Colonic mucosa (tissue), 4 donors: ENCODE measurements around the gene CFAP100. TPM values are rescaled to one million over a fixed set of nuclear protein-coding genes. Genes with fewer than 3 reads are reported as not detected.

Experiments used
- DNase-seq: peaks from one replicate; pipeline ENCODE4 v3.0.0-alpha.2; 2020
- H3K27ac ChIP-seq: fragments of 200-600 bp; one replicate; pipeline ENCODE4 v1.8.0; 2021
- H3K27me3 ChIP-seq: fragments of 200-600 bp; one replicate; pipeline ENCODE4 v1.8.0; 2021
- H3K36me3 ChIP-seq: fragments of 200-600 bp; one replicate; pipeline ENCODE4 v1.8.0; 2021
- H3K4me1 ChIP-seq: fragments of 200-600 bp; one replicate; pipeline ENCODE4 v1.8.0; 2021; ENCODE audit warnings: mild to moderate bottlenecking
- H3K4me3 ChIP-seq: fragments of 200-600 bp; one replicate; pipeline ENCODE4 v1.8.0; 2021
- H3K9ac ChIP-seq, 2 donors: one replicate each; pipeline ENCODE4 v1.7.0; 2013; ENCODE audit warnings: control low read depth in 2 of 2, low read depth in 2 of 2, low read length in 2 of 2
- H3K9me3 ChIP-seq: fragments of 200-600 bp; one replicate; pipeline ENCODE4 v1.8.0; 2021
- CTCF ChIP-seq: fragments of 200-600 bp; IDR thresholded peaks from one replicate; pipeline ENCODE4 v1.8.0; 2022; ENCODE audit warnings: antibody characterized with exemption, mild to moderate bottlenecking
- intact Hi-C: fragments of 100-400 bp; cut with DNase I; formaldehyde crosslinking; loops from one replicate; pipeline ENCODE4 v1.14.1; 2022
- total RNA-seq, 2 donors: library from RNA; stranded (reverse); fragmentation: NEBNext Ultra II Directional in 1 of 2; extraction: Animal tissue kit (Norgen Biotek cat#: 25700) in 1 of 2; gene quantifications; one replicate each; pipeline ENCODE4 v1.2.1, GENCODE V29; 2021
- donor health status: healthy.
- donor health status: DM: no; HTN: no; CAD: no.
- donor health status: DM: no; HTN: no; CAD: no.

The CFAP100 gene
- total RNA-seq, 2 donors from 2014 or later = not detected

GRCh38 chr3:126424039-126424717, 29.5 kb downstream of the CFAP100 start:
- no peak for TF ChIP-seq CTCF
- Histone ChIP-seq H3K27me3 (no peaks in the 10 kb centered on the region), H3K27ac (no peak overlapping the region), H3K36me3 (no peaks in the 10 kb centered on the region), H3K4me3 (no peak overlapping the region), H3K9me3 (no peaks in the 10 kb centered on the region), H3K9ac (no peak overlapping the region), H3K4me1 (no peaks in the 10 kb centered on the region)
- DNase-seq = no peak
- intact Hi-C loops = no loop called here

GRCh38 chr3:126424751-126425150, 30.0 kb downstream of the CFAP100 start:
- Histone ChIP-seq H3K27me3 (no peaks in the 10 kb centered on the region), H3K27ac (no peak overlapping the region), H3K4me1 (no peaks in the 10 kb centered on the region), H3K9ac (no peak overlapping the region), H3K9me3 (no peaks in the 10 kb centered on the region), H3K36me3 (no peaks in the 10 kb centered on the region), H3K4me3 (no peak overlapping the region)
- TF ChIP-seq CTCF = no peak
- DNase-seq = no peak
- intact Hi-C loops = no loop called here

GRCh38 chr3:126431103-126431534, 36.4 kb downstream of the CFAP100 start:
- intact Hi-C loops = no loop called here
- no peak overlapping the region for H3K9ac ChIP-seq
- H3K4me3 ChIP-seq = no peak overlapping the region
- no peak for DNase-seq
- no peaks in the 10 kb centered on the region for H3K4me1 ChIP-seq
- no peaks in the 10 kb centered on the region for H3K9me3 ChIP-seq
- H3K36me3 ChIP-seq = no peaks in the 10 kb centered on the region
- no peak for TF ChIP-seq CTCF
- no peaks in the 10 kb centered on the region for H3K27me3 ChIP-seq
- no peak overlapping the region for H3K27ac ChIP-seq

- Histone ChIP-seq H3K9ac (no peak overlapping the region), H3K27ac (no peak overlapping the region), H3K4me1 (no peaks in the 10 kb centered on the region), H3K9me3 (no peaks in the 10 kb centered on the region), H3K27me3 (no peaks in the 10 kb centered on the region), H3K4me3 (no peak overlapping the region), H3K36me3 (no peaks in the 10 kb centered on the region)
- no peak for DNase-seq
- intact Hi-C loops = no loop called here
- no peak for TF ChIP-seq CTCF
Measured at GRCh38 chr3:126432361-126433104, 37.8 kb downstream of the CFAP100 start.

GRCh38 chr3:126433105-126433430, 38.4 kb downstream of the CFAP100 start:
- Histone ChIP-seq H3K4me1 (no peaks in the 10 kb centered on the region), H3K27me3 (no peaks in the 10 kb centered on the region), H3K27ac (no peak overlapping the region), H3K36me3 (no peaks in the 10 kb centered on the region), H3K9ac (no peak overlapping the region), H3K9me3 (no peaks in the 10 kb centered on the region), H3K4me3 (no peak overlapping the region)
- DNase-seq = no peak
- intact Hi-C loops = no loop called here
- TF ChIP-seq CTCF = no peak
